B cell (primary cell): ENCODE results near the gene NR5A1.

Source experiments
- EZH2 ChIP-seq: IDR thresholded peaks from 2 replicates; pipeline ENCODE4 v1.6.1; 2012; ENCODE audit warnings: borderline replicate concordance, low read depth, mild to moderate bottlenecking, moderate library complexity, low read length; ENCODE audit not compliant: insufficient read depth, poor library complexity, severe bottlenecking
- TF ChIP-seq, protein P1 (sequence below): fragments of 200-600 bp; IDR thresholded peaks from one replicate; pipeline ENCODE4 v1.8.0; 2022; ENCODE audit warnings: antibody characterized with exemption, mild to moderate bottlenecking

GRCh38 chr9:124512806-124513204 is 5.6 kb upstream of the NR5A1 start:
- TF ChIP-seq, protein P1, sequence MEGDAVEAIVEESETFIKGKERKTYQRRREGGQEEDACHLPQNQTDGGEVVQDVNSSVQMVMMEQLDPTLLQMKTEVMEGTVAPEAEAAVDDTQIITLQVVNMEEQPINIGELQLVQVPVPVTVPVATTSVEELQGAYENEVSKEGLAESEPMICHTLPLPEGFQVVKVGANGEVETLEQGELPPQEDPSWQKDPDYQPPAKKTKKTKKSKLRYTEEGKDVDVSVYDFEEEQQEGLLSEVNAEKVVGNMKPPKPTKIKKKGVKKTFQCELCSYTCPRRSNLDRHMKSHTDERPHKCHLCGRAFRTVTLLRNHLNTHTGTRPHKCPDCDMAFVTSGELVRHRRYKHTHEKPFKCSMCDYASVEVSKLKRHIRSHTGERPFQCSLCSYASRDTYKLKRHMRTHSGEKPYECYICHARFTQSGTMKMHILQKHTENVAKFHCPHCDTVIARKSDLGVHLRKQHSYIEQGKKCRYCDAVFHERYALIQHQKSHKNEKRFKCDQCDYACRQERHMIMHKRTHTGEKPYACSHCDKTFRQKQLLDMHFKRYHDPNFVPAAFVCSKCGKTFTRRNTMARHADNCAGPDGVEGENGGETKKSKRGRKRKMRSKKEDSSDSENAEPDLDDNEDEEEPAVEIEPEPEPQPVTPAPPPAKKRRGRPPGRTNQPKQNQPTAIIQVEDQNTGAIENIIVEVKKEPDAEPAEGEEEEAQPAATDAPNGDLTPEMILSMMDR: no peak
- no peak for TF ChIP-seq EZH2
